ENCODE measurements around the gene ZBTB44. TPM values are rescaled to one million over a fixed set of nuclear protein-coding genes. Genes with fewer than 3 reads are reported as not detected.
"Not testable (repeated sequence)": the region's sequence is repeated elsewhere in the genome, so short reads cannot be mapped to it uniquely, and the experiment has no call there.

The ZBTB44 gene
- total RNA-seq, 1 donor from 2014 or later, result 42.5 TPM

DNA sequence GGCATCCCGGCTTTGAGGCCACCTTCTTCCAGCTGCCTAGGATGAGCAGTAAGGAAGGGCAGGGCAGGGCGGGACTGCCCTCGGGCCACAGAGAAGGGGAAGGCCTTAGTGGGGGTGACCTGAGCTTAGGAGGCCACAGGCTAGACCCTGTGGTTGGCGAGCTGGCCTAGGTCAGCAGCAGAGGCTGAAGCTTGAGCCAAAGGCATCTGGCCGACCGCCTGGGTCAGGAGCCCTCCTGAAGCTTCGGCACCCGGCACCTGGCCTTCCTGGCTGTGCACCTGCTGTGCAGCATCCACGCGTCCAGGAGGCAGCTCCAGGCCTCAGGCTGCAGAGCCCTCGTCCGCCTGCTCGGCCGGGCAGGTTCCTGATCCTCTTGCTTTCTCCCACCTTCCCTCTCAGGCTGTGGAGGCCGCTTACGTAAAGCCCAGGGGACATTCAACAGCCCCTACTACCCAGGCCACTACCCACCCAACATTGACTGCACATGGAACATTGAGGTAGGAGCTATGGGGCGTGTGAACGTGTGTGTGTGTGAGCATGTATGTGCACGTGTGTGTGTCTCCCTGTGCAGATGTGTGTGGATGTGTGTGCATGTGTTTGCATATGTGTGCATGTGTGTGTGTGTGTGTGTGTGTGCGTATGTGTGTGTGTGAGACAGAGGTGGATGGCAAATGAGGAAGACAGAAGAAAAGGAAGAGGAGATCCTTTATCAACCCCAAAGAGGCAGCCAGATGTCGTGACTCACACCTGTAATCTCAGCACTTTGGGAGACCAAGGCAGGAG is 120.3 kb downstream of the ZBTB44 start:
- TF ChIP-seq, protein P1, sequence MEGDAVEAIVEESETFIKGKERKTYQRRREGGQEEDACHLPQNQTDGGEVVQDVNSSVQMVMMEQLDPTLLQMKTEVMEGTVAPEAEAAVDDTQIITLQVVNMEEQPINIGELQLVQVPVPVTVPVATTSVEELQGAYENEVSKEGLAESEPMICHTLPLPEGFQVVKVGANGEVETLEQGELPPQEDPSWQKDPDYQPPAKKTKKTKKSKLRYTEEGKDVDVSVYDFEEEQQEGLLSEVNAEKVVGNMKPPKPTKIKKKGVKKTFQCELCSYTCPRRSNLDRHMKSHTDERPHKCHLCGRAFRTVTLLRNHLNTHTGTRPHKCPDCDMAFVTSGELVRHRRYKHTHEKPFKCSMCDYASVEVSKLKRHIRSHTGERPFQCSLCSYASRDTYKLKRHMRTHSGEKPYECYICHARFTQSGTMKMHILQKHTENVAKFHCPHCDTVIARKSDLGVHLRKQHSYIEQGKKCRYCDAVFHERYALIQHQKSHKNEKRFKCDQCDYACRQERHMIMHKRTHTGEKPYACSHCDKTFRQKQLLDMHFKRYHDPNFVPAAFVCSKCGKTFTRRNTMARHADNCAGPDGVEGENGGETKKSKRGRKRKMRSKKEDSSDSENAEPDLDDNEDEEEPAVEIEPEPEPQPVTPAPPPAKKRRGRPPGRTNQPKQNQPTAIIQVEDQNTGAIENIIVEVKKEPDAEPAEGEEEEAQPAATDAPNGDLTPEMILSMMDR (IDR thresholded peaks at IDR 0.05; ENCODE audit: unreplicated experiment), result no peak
- H3K4me3 Mint-ChIP-seq (ENCODE audit: low read depth), result no peak overlapping the region
- no peaks in the 10 kb centered on the region for H3K9me3 Mint-ChIP-seq (ENCODE audit: low read depth)
- H3K4me1 Mint-ChIP-seq (ENCODE audit: low read depth), result no peaks in the 10 kb centered on the region
- no peaks in the 10 kb centered on the region for H3K27me3 Mint-ChIP-seq
- peaks cover 35% of the 10 kb centered on the region for H3K36me3 Mint-ChIP-seq (ENCODE audit: insufficient read depth)
- no peak overlapping the region for H3K27ac Mint-ChIP-seq
- DNase-seq (ENCODE audit: low spot score, unreplicated experiment), result no peak

DNA sequence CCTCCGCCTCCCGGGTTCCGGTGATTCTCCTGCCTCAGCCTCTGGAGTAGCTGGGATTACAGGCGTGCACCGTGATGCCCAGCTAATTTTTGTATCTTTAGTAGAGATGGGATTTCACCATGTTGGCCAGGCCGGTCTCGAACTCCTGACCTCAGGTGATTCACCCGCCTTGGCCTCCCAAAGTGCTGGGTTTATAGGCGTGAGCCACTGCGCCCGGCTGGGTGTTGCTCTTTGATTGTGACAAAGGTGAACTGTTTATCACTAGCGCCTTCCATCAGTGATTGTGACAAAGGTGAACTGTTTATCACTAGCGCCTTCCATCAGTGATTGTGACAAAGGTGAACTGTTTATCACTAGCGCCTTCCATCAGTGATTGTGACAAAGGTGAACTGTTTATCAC is 121.2 kb downstream of the ZBTB44 start:
- H3K9me3 Mint-ChIP-seq (ENCODE audit: low read depth); H3K27me3 Mint-ChIP-seq; H3K4me3 Mint-ChIP-seq (ENCODE audit: low read depth); H3K27ac Mint-ChIP-seq; H3K4me1 Mint-ChIP-seq (ENCODE audit: low read depth); DNase-seq (ENCODE audit: low spot score, unreplicated experiment): not testable (repeated sequence)
- peaks cover 34% of the 10 kb centered on the region for H3K36me3 Mint-ChIP-seq (ENCODE audit: insufficient read depth)

DNA sequence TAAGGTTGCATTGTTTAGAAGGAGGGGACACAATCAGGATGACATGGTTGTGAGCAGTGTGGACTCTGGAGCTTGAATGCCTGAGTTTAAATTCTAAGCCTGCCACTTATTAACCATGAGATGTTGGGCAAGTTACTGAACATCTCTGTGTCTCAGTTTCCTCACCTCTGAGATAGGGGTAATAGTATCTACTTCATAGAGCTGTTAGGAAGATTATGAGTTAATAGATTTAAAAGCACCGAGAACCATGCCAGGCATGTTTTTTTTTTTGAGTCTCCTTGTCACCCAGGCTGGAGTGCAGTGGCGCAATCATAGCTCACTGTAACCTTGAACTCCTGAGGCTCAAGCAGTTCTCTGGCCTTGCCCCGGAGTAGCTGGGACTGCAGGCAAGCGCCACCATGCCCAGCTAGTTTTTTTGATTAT is 121.9 kb downstream of the ZBTB44 start:
- Mint-ChIP-seq H3K27me3 (no peaks in the 10 kb centered on the region), H3K4me3 (ENCODE audit: low read depth) (no peak overlapping the region), H3K27ac (no peak overlapping the region), H3K9me3 (ENCODE audit: low read depth) (no peaks in the 10 kb centered on the region), H3K4me1 (ENCODE audit: low read depth) (no peaks in the 10 kb centered on the region), H3K36me3 (ENCODE audit: insufficient read depth) (peaks cover 33% of the 10 kb centered on the region)
- no peak for DNase-seq (ENCODE audit: low spot score, unreplicated experiment)
- TF ChIP-seq, protein P1 (IDR thresholded peaks at IDR 0.05; ENCODE audit: unreplicated experiment), result no peak

GRCh38 chr11:130191896-130192295 is 122.8 kb downstream of the ZBTB44 start:
- Mint-ChIP-seq H3K9me3 (ENCODE audit: low read depth) (no peaks in the 10 kb centered on the region), H3K27ac (no peak overlapping the region), H3K4me3 (ENCODE audit: low read depth) (no peak overlapping the region), H3K36me3 (ENCODE audit: insufficient read depth) (peaks cover 29% of the 10 kb centered on the region), H3K27me3 (no peaks in the 10 kb centered on the region), H3K4me1 (ENCODE audit: low read depth) (no peaks in the 10 kb centered on the region)
- TF ChIP-seq, protein P1 (IDR thresholded peaks at IDR 0.05; ENCODE audit: unreplicated experiment), result no peak
- no peak for DNase-seq (ENCODE audit: low spot score, unreplicated experiment)

DNA sequence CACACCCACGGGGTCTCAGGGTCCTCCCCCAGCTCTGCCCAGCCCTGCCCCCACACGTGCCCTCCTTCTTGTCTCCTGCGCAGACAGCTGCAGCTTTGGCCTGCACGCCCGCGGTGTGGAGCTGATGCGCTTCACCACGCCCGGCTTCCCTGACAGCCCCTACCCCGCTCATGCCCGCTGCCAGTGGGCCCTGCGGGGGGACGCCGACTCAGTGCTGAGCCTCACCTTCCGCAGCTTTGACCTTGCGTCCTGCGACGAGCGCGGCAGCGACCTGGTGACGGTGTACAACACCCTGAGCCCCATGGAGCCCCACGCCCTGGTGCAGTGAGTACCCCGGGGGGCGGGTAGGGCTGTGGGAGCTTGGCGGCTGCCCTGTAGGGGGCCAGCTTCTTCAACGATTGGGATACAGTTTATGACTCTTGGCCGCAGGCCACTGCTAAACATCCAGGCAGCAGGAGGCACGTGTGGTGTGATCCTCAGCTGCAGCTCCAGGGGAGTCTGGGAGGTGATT is 124.3 kb downstream of the ZBTB44 start:
- Mint-ChIP-seq H3K36me3 (ENCODE audit: insufficient read depth) (peaks cover 27% of the 10 kb centered on the region), H3K9me3 (ENCODE audit: low read depth) (no peaks in the 10 kb centered on the region), H3K27ac (no peak overlapping the region), H3K4me3 (ENCODE audit: low read depth) (no peak overlapping the region), H3K4me1 (ENCODE audit: low read depth) (no peaks in the 10 kb centered on the region), H3K27me3 (no peaks in the 10 kb centered on the region)
- TF ChIP-seq, protein P1 (IDR thresholded peaks at IDR 0.05; ENCODE audit: unreplicated experiment), result no peak
- DNase-seq (ENCODE audit: low spot score, unreplicated experiment), result no peak
